Natural killer cell (primary cell): ENCODE data around the gene C13orf46. TPM values are rescaled to one million over a fixed set of nuclear protein-coding genes. Genes with fewer than 3 reads are reported as not detected.

Experiments used
- ATAC-seq, 3 donors: fragments of 150-1000 bp in 2 of 3; fragments of 200-7000 bp in 1 of 3; cut with Tn5 transposase; 1 replicate in 1 of 3; 2 replicates in 2 of 3; pipeline ENCODE4 v1.10.0; 2021; ENCODE audit warnings: mild to moderate bottlenecking in 2 of 3, moderate library complexity in 2 of 3
- DNase-seq, 2 donors: peaks; one replicate each; pipeline versions ENCODE4 v3.0.0 to v3.0.0-alpha.2; 2013 to 2021; ENCODE audit warnings: mixed read lengths in 1 of 2
- H3K27ac ChIP-seq: one replicate; pipeline ENCODE4 v1.5.1; 2013; ENCODE audit warnings: mild to moderate bottlenecking, low read length
- H3K27me3 ChIP-seq: one replicate; pipeline ENCODE4 v1.6.1; 2013; ENCODE audit warnings: low read length; ENCODE audit not compliant: control insufficient read depth, insufficient read depth
- H3K36me3 ChIP-seq: one replicate; pipeline ENCODE4 v1.6.1; 2013; ENCODE audit warnings: low read length; ENCODE audit not compliant: control insufficient read depth, insufficient read depth
- H3K4me1 ChIP-seq: one replicate; pipeline ENCODE4 v1.6.1; 2013; ENCODE audit warnings: low read length; ENCODE audit not compliant: control insufficient read depth, insufficient read depth
- H3K4me3 ChIP-seq: one replicate; pipeline ENCODE4 v1.5.1; 2013; ENCODE audit warnings: low read length
- H3K9me3 ChIP-seq: one replicate; pipeline ENCODE4 v1.6.1; 2013; ENCODE audit warnings: low read length; ENCODE audit not compliant: control insufficient read depth, insufficient read depth
- H3K27ac Mint-ChIP-seq, 2 donors: one replicate each; pipeline ENCODE4 v1.8.0; 2022; ENCODE audit warnings: mild to moderate bottlenecking in 2 of 2, mixed read lengths in 2 of 2, moderate library complexity in 1 of 2
- H3K27me3 Mint-ChIP-seq, 2 donors: one replicate each; pipeline ENCODE4 v1.8.0; 2022; ENCODE audit warnings: low read depth in 2 of 2, mixed read lengths in 2 of 2
- H3K36me3 Mint-ChIP-seq: one replicate; pipeline ENCODE4 v1.8.0; 2022; ENCODE audit warnings: mixed read lengths
- H3K4me1 Mint-ChIP-seq, 2 donors: one replicate each; pipeline ENCODE4 v1.8.0; 2022; ENCODE audit warnings: mixed read lengths in 2 of 2
- H3K4me3 Mint-ChIP-seq: one replicate; pipeline ENCODE4 v1.8.0; 2022; ENCODE audit warnings: mild to moderate bottlenecking, moderate library complexity, mixed read lengths
- H3K9me3 Mint-ChIP-seq, 2 donors: one replicate each; pipeline ENCODE4 v1.8.0; 2022; ENCODE audit warnings: mixed read lengths in 2 of 2
- CTCF ChIP-seq: fragments of 200-600 bp; IDR thresholded peaks from one replicate; pipeline ENCODE4 v1.8.0; 2022; ENCODE audit warnings: antibody characterized with exemption
- WGBS: methylation state at CpG from one replicate; pipeline ENCODE4 v1.1.7; 2013; ENCODE audit warnings: missing lambda C conversion rate; ENCODE audit not compliant: insufficient coverage; 5-methylcytosine and 5-hydroxymethylcytosine counted together
- intact Hi-C: fragments of 100-400 bp; cut with micrococcal nuclease; formaldehyde crosslinking; loops from one replicate; pipeline ENCODE4 v1.14.2; 2022
- total RNA-seq, 4 donors: library from RNA; stranded (reverse); fragments of 120-200 nt in 1 of 4; gene quantifications; one replicate each; pipeline versions ENCODE4 v1.2.3 to v1.2.4, GENCODE V29; 2013 to 2022

The C13orf46 gene
- total RNA-seq, 3 donors from 2014 or later (not counting 1 experiment from before 2014, with no cell fraction given), result 21.1 to 23.9 (median 23.5) TPM

- no peak overlapping the region for H3K4me3 ChIP-seq
- 94% methylated on average over 36 of the region's 36 CpGs for WGBS
- H3K4me1 ChIP-seq, result no peaks in the 10 kb centered on the region
- no peak for TF ChIP-seq CTCF
- ATAC-seq, result no peak
- Mint-ChIP-seq H3K36me3 (no peaks in the 10 kb centered on the region), H3K4me1 (no peaks in the 10 kb centered on the region), H3K4me3 (no peak overlapping the region), H3K27ac (no peak overlapping the region), H3K27me3 (no peaks in the 10 kb centered on the region), H3K9me3 (no peaks in the 10 kb centered on the region)
- peaks cover 45% of the 10 kb centered on the region for H3K36me3 ChIP-seq
- no peak for DNase-seq
- H3K27ac ChIP-seq, result no peak overlapping the region
- no peaks in the 10 kb centered on the region for H3K9me3 ChIP-seq
- H3K27me3 ChIP-seq, result no peaks in the 10 kb centered on the region
- intact Hi-C loops, result no loop called here
Observed at GRCh38 chr13:113971471-113972231, 2.2 kb downstream of the C13orf46 start.

GRCh38 chr13:113970810-113971470 is 2.9 kb downstream of the C13orf46 start:
- intact Hi-C loops, result no loop called here
- Histone ChIP-seq H3K9me3 (no peaks in the 10 kb centered on the region), H3K27ac (no peak overlapping the region), H3K36me3 (peaks cover 43% of the 10 kb centered on the region), H3K4me1 (no peaks in the 10 kb centered on the region), H3K27me3 (no peaks in the 10 kb centered on the region), H3K4me3 (no peak overlapping the region)
- TF ChIP-seq CTCF, result no peak
- no peaks in the 10 kb centered on the region for H3K9me3 Mint-ChIP-seq
- no peaks in the 10 kb centered on the region for H3K4me1 Mint-ChIP-seq
- no peak overlapping the region for H3K4me3 Mint-ChIP-seq
- DNase-seq (no peak), ATAC-seq (no peak)
- no peak overlapping the region for H3K27ac Mint-ChIP-seq
- 90% methylated on average over 19 of the region's 19 CpGs for WGBS
- no peaks in the 10 kb centered on the region for H3K27me3 Mint-ChIP-seq
- H3K36me3 Mint-ChIP-seq, result no peaks in the 10 kb centered on the region

GRCh38 chr13:113969973-113970611 is 3.8 kb downstream of the C13orf46 start:
- TF ChIP-seq CTCF, result no peak
- Mint-ChIP-seq H3K4me1 (no peaks in the 10 kb centered on the region), H3K27ac (no peak overlapping the region), H3K27me3 (no peaks in the 10 kb centered on the region), H3K4me3 (no peak overlapping the region), H3K9me3 (no peaks in the 10 kb centered on the region), H3K36me3 (no peaks in the 10 kb centered on the region)
- WGBS, result 98% methylated on average over 20 of the region's 20 CpGs
- no peak overlapping the region for H3K4me3 ChIP-seq
- ATAC-seq (no peak), DNase-seq (no peak)
- H3K27me3 ChIP-seq, result no peaks in the 10 kb centered on the region
- no peaks in the 10 kb centered on the region for H3K9me3 ChIP-seq
- H3K36me3 ChIP-seq, result peaks cover 36% of the 10 kb centered on the region
- H3K27ac ChIP-seq, result no peak overlapping the region
- intact Hi-C loops, result no loop called here
- H3K4me1 ChIP-seq, result no peaks in the 10 kb centered on the region
